Measurements from ENCODE around the gene IP6K3.

GRCh38 chr6:33696548-33697518 lies 49.9 kb downstream of the IP6K3 start:
- TF ChIP-seq, protein P1, sequence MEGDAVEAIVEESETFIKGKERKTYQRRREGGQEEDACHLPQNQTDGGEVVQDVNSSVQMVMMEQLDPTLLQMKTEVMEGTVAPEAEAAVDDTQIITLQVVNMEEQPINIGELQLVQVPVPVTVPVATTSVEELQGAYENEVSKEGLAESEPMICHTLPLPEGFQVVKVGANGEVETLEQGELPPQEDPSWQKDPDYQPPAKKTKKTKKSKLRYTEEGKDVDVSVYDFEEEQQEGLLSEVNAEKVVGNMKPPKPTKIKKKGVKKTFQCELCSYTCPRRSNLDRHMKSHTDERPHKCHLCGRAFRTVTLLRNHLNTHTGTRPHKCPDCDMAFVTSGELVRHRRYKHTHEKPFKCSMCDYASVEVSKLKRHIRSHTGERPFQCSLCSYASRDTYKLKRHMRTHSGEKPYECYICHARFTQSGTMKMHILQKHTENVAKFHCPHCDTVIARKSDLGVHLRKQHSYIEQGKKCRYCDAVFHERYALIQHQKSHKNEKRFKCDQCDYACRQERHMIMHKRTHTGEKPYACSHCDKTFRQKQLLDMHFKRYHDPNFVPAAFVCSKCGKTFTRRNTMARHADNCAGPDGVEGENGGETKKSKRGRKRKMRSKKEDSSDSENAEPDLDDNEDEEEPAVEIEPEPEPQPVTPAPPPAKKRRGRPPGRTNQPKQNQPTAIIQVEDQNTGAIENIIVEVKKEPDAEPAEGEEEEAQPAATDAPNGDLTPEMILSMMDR (IDR thresholded peaks at IDR 0.05): no peak
- no peak for TF ChIP-seq POLR2A (IDR thresholded peaks at IDR 0.05)
